Testis (tissue), 3 donors: ENCODE measurements around the gene FHIP1B. TPM values are rescaled to one million over a fixed set of nuclear protein-coding genes. Genes with fewer than 3 reads are reported as not detected.

Experiments
- polyA plus RNA-seq: library from polyadenylated mRNA; stranded (reverse); fragments of 350-450 nt; fragmentation: Illumina TruSeq; extraction: RNeasy Lipid Tissue Mini Kit (QIAGEN cat#74804); gene quantifications from one replicate; pipeline ENCODE4 v1.2.3, GENCODE V29; 2014; ENCODE audit warnings: low read depth, low replicate concordance; ENCODE audit not compliant: insufficient read depth
- total RNA-seq, 2 donors: library from RNA; depleted of rRNA; stranded (reverse); fragments of >200 nt; gene quantifications; one replicate each; pipeline ENCODE4 v1.2.3, GENCODE V29; 2016

The FHIP1B gene
- total and polyA plus RNA-seq, 3 donors from 2014 or later, result 98.3 to 156 (median 134) TPM

Other genes with a start within 250 kb of the FHIP1B start
- gene OR52L1, start 247.7 kb downstream of the FHIP1B start, total RNA-seq, result under 1 TPM in 1 of 2 donors, not detected in 1; 0.79 TPM
- not detected for gene OR52L1, start 247.7 kb downstream of the FHIP1B start, polyA plus RNA-seq
- gene OR56A4, start 227.7 kb downstream of the FHIP1B start, total RNA-seq, result under 1 TPM in 1 of 2 donors, not detected in 1; 0.55 TPM
- not detected for gene OR56A4, start 227.7 kb downstream of the FHIP1B start, polyA plus RNA-seq
- under 1 TPM; 0.06 to 0.16 TPM for gene OR56A1, start 203.9 kb downstream of the FHIP1B start, total RNA-seq
- gene OR56A1, start 203.9 kb downstream of the FHIP1B start, polyA plus RNA-seq, result not detected
- gene OR56B4, start 127.0 kb downstream of the FHIP1B start, total RNA-seq, result not detected
- not detected for gene OR56B4, start 127.0 kb downstream of the FHIP1B start, polyA plus RNA-seq
- under 1 TPM in 1 of 2 donors, not detected in 1; 0.68 TPM for gene OR52B2, start 64.3 kb downstream of the FHIP1B start, total RNA-seq
- not detected for gene OR52B2, start 64.3 kb downstream of the FHIP1B start, polyA plus RNA-seq
- not detected for gene OR52W1, start 35.4 kb downstream of the FHIP1B start, total RNA-seq
- not detected for gene OR52W1, start 35.4 kb downstream of the FHIP1B start, polyA plus RNA-seq
- 10 to 100 TPM; 10.1 to 38.5 TPM for gene C11orf42, start 29.1 kb downstream of the FHIP1B start, total RNA-seq
- 28.9 TPM for gene C11orf42, start 29.1 kb downstream of the FHIP1B start, polyA plus RNA-seq
- gene CNGA4, start 4.5 kb upstream of the FHIP1B start, total RNA-seq, result 1 to 10 TPM; 7.9 to 9.1 TPM
- gene CNGA4, start 4.5 kb upstream of the FHIP1B start, polyA plus RNA-seq, result 14.4 TPM
- gene CCKBR, start 25.2 kb upstream of the FHIP1B start, total RNA-seq, result under 1 TPM; 0.37 to 0.63 TPM
- gene CCKBR, start 25.2 kb upstream of the FHIP1B start, polyA plus RNA-seq, result 0.47 TPM
- gene CAVIN3, start 85.9 kb upstream of the FHIP1B start, total RNA-seq, result 100 to 1,000 TPM; 103 to 177 TPM
- gene CAVIN3, start 85.9 kb upstream of the FHIP1B start, polyA plus RNA-seq, result 237 TPM
- 10 to 100 TPM; 30.4 to 41.2 TPM for gene SMPD1, start 155.8 kb upstream of the FHIP1B start, total RNA-seq
- 27.4 TPM for gene SMPD1, start 155.8 kb upstream of the FHIP1B start, polyA plus RNA-seq
- gene APBB1, start 184.5 kb upstream of the FHIP1B start, total RNA-seq, result 10 to 100 TPM; 42.6 to 57.3 TPM
- gene APBB1, start 184.5 kb upstream of the FHIP1B start, polyA plus RNA-seq, result 43.7 TPM
- gene HPX, start 206.4 kb upstream of the FHIP1B start, total RNA-seq, result 1 to 10 TPM; 2.7 to 4.2 TPM
- gene HPX, start 206.4 kb upstream of the FHIP1B start, polyA plus RNA-seq, result 3.1 TPM
- 10 to 100 TPM; 29.4 TPM for gene TRIM3, start 239.3 kb upstream of the FHIP1B start, total RNA-seq
- 15.0 TPM for gene TRIM3, start 239.3 kb upstream of the FHIP1B start, polyA plus RNA-seq
- gene ARFIP2, start 246.7 kb upstream of the FHIP1B start, total RNA-seq, result 10 to 100 TPM; 70.2 to 80.1 TPM
- 56.1 TPM for gene ARFIP2, start 246.7 kb upstream of the FHIP1B start, polyA plus RNA-seq
- gene TIMM10B, start 246.9 kb upstream of the FHIP1B start, total RNA-seq, result 10 to 100 TPM; 49.1 to 55.1 TPM
- gene TIMM10B, start 246.9 kb upstream of the FHIP1B start, polyA plus RNA-seq, result 37.0 TPM